Measurements from ENCODE around the gene SLC35G3. TPM values are rescaled to one million over a fixed set of nuclear protein-coding genes. Genes with fewer than 3 reads are reported as not detected.

Gene SLC35G3
- total RNA-seq, 1 donor from 2014 or later = not detected

DNA sequence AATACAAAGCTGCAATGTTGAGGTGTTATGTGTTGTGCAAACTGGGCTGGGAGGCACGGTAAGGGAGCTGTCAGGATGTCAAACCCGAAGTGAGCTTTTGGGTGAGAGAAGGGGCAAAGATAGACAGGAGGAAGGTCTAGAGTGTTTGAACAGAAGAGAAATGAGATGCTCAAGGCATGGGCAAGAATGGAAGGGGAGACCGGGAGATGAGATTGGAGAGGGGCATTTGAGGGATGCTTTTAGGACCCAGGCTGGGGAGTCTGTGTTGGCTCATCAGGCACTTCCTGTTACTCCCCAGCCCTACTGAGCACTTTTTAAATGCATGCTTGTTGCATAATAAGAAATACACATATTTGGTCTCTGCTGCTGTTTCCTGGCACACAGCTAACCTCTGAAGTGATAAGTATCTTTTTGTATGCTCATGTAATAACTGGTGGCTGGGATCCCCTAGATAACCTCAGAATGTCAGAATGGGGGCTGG is 32.9 kb downstream of the SLC35G3 start:
- no peaks in the 10 kb centered on the region for H3K4me1 Mint-ChIP-seq
- no peak overlapping the region for H3K4me3 Mint-ChIP-seq
- no peak for DNase-seq (ENCODE audit: low read depth, low spot score)
- no peaks in the 10 kb centered on the region for H3K9me3 Mint-ChIP-seq
- H3K27me3 Mint-ChIP-seq (ENCODE audit: low read depth) = peaks cover 40% of the 10 kb centered on the region
- H3K36me3 Mint-ChIP-seq (ENCODE audit: low read depth) = no peaks in the 10 kb centered on the region
- H3K27ac Mint-ChIP-seq (ENCODE audit: unreplicated experiment) = no peak overlapping the region
- TF ChIP-seq, protein P1, sequence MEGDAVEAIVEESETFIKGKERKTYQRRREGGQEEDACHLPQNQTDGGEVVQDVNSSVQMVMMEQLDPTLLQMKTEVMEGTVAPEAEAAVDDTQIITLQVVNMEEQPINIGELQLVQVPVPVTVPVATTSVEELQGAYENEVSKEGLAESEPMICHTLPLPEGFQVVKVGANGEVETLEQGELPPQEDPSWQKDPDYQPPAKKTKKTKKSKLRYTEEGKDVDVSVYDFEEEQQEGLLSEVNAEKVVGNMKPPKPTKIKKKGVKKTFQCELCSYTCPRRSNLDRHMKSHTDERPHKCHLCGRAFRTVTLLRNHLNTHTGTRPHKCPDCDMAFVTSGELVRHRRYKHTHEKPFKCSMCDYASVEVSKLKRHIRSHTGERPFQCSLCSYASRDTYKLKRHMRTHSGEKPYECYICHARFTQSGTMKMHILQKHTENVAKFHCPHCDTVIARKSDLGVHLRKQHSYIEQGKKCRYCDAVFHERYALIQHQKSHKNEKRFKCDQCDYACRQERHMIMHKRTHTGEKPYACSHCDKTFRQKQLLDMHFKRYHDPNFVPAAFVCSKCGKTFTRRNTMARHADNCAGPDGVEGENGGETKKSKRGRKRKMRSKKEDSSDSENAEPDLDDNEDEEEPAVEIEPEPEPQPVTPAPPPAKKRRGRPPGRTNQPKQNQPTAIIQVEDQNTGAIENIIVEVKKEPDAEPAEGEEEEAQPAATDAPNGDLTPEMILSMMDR (conservative IDR thresholded peaks at IDR 0.05) = no peak

DNA sequence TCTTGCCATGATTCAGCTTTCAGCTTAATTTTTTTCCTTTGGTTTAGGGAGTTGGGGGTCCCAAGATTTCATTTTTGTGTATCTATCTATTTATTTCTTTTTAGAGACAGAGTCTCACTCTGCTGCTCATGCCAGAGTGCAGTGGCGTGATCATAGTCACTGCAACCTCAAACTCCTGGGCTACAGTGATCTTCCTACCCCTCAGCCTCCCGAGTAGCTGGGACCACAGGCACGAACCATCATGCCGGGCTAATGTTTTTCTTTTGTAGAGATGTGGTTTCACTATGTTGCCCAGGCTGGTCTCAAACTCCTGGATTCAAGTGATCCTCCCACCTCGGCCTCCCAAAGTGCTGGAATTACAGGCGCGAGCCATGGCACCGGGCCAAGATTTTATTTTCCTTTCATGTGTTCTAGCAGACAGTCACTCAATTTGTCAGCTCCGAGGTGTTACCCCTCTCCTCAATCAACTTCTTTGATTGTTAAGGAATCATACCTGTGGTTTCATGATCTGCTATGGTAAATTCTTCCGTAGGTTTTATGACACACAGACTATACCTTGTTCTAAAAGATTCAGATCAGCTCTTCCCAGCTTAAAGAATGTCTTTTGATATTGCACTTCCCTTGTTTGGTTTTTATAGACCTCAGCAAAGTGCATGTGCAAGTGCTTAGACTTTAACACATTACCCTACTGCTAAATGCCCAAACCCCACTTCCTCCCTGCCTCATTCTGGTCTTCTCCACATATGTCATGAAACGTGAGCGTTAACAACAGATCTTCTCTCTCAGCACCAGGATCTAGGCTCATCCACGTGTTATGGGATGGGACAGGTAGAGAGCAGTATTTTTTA is 33.6 kb downstream of the SLC35G3 start:
- Mint-ChIP-seq H3K9me3 (no peaks in the 10 kb centered on the region), H3K4me1 (no peaks in the 10 kb centered on the region), H3K27me3 (ENCODE audit: low read depth) (peaks cover 38% of the 10 kb centered on the region), H3K4me3 (no peak overlapping the region), H3K27ac (ENCODE audit: unreplicated experiment) (no peak overlapping the region), H3K36me3 (ENCODE audit: low read depth) (no peaks in the 10 kb centered on the region)
- TF ChIP-seq, protein P1 (conservative IDR thresholded peaks at IDR 0.05) = no peak
- DNase-seq (ENCODE audit: low read depth, low spot score) = no peak

DNA sequence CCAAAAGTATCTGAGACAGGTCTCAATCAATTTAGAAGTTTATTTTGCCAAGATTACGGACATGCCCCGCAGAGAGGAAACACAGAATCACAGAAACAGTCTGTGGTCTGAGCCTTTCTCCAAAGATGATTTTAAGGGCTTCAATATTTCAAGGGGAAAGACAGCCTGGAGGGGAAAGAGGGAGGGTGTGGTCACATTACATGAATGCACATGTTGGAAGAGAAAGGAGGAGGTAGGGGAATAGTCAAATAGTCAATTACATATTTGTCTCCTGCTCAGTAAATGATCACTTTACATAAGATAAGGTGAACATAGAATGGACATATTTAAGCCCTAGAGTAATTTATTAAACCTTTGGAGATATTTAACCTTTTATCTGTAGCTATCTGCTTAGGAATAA is 34.3 kb downstream of the SLC35G3 start:
- Mint-ChIP-seq H3K4me1 (no peaks in the 10 kb centered on the region), H3K4me3 (no peak overlapping the region), H3K9me3 (no peaks in the 10 kb centered on the region), H3K27me3 (ENCODE audit: low read depth) (peaks cover 36% of the 10 kb centered on the region), H3K27ac (ENCODE audit: unreplicated experiment) (no peak overlapping the region), H3K36me3 (ENCODE audit: low read depth) (no peaks in the 10 kb centered on the region)
- TF ChIP-seq, protein P1 (conservative IDR thresholded peaks at IDR 0.05) = no peak
- no peak for DNase-seq (ENCODE audit: low read depth, low spot score)

GRCh38 chr17:35155246-35155645 is 38.9 kb downstream of the SLC35G3 start:
- TF ChIP-seq, protein P1 (conservative IDR thresholded peaks at IDR 0.05) = no peak
- DNase-seq (ENCODE audit: low read depth, low spot score) = no peak
- no peak overlapping the region for H3K27ac Mint-ChIP-seq (ENCODE audit: unreplicated experiment)
- no peak overlapping the region for H3K4me3 Mint-ChIP-seq
- no peaks in the 10 kb centered on the region for H3K36me3 Mint-ChIP-seq (ENCODE audit: low read depth)
- no peaks in the 10 kb centered on the region for H3K9me3 Mint-ChIP-seq
- no peaks in the 10 kb centered on the region for H3K4me1 Mint-ChIP-seq
- peaks cover 11% of the 10 kb centered on the region for H3K27me3 Mint-ChIP-seq (ENCODE audit: low read depth)

DNA sequence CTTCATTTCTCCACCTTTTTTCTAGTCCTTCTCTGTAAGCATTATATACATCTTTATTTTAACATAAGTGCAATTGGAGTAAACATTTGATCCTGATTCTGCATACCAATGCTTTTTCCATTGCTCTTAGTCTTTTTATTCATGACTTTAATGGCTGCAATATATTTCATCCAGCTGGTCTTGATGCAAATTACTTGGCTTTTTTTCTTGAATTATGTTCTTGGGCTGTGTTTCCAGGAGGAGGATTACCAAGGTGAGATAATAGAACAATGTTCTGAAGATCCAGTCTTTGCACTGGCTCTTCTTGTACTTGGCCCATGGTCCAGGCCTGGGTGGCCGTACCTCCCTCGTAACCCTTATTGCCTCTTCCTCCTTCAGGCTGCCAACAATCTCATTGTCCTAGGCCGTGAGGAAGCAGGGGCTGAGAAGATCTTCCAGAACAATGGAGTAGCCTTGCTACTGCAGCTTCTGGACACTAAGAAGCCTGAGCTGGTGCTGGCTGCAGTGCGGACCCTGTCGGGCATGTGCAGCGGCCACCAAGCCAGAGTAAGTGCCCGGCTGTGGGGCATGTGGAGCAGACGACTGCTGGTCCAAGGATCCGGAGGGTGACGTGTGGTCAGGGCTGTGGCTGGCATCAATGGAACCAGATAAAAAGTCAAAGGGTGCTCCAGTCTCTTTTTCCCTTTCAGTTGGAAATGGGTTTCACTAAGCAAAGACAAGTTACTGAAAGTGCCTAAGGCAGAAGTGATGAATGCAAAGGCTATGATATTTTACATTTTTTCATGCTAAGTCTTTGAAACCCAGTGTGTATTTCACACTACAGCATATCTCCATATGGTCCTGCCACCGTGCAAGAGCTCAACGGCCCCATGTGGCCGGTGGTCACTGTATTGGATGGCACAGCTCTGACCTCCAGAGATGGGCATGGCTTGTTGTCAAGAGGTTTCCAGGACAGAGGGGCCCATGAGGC is 39.7 kb downstream of the SLC35G3 start:
- no peaks in the 10 kb centered on the region for H3K36me3 Mint-ChIP-seq (ENCODE audit: low read depth)
- TF ChIP-seq, protein P1 (conservative IDR thresholded peaks at IDR 0.05) = no peak
- no peak overlapping the region for H3K4me3 Mint-ChIP-seq
- H3K4me1 Mint-ChIP-seq = no peaks in the 10 kb centered on the region
- no peak overlapping the region for H3K27ac Mint-ChIP-seq (ENCODE audit: unreplicated experiment)
- peaks cover 4% of the 10 kb centered on the region for H3K27me3 Mint-ChIP-seq (ENCODE audit: low read depth)
- no peak for DNase-seq (ENCODE audit: low read depth, low spot score)
- H3K9me3 Mint-ChIP-seq = no peaks in the 10 kb centered on the region
